KMS-11 (cell line): Measurements from ENCODE around the gene ARHGAP24.

Experiments used
- H2AFZ ChIP-seq: fragments of 200-600 bp; sonication (generic); 2 replicates; pipeline ENCODE4 v1.6.1; 2016; ENCODE audit warnings: antibody characterized with exemption, mixed run types, low read depth
- H3K27ac ChIP-seq: fragments of 200-600 bp; sonication (generic); 2 replicates; pipeline ENCODE4 v1.6.1; 2016; ENCODE audit warnings: mild to moderate bottlenecking, mixed run types
- H3K27me3 ChIP-seq: fragments of 200-600 bp; sonication (generic); 2 replicates; pipeline ENCODE4 v1.6.1; 2017; ENCODE audit warnings: mild to moderate bottlenecking, low read depth, mixed run types, moderate library complexity; ENCODE audit not compliant: insufficient read depth
- H3K36me3 ChIP-seq: fragments of 200-600 bp; sonication (generic); 2 replicates; pipeline ENCODE4 v1.6.1; 2017; ENCODE audit warnings: mild to moderate bottlenecking, mixed run types; ENCODE audit not compliant: insufficient read depth
- H3K4me1 ChIP-seq: fragments of 200-600 bp; sonication (generic); 2 replicates; pipeline ENCODE4 v1.6.1; 2016; ENCODE audit warnings: mild to moderate bottlenecking, low read depth, mixed run types; ENCODE audit not compliant: poor library complexity, severe bottlenecking
- H3K4me2 ChIP-seq: fragments of 200-600 bp; sonication (generic); 2 replicates; pipeline ENCODE4 v1.7.0; 2016; ENCODE audit warnings: mild to moderate bottlenecking, mixed run types
- H3K4me3 ChIP-seq: fragments of 200-600 bp; sonication (generic); IDR thresholded peaks from 2 replicates; pipeline ENCODE4 v1.6.1; 2017; ENCODE audit warnings: low read depth, low read length, mixed read lengths; ENCODE audit not compliant: insufficient read depth
- H3K79me2 ChIP-seq: fragments of 200-600 bp; sonication (generic); 2 replicates; pipeline ENCODE4 v1.6.1; 2016; ENCODE audit warnings: low read depth, mixed run types; ENCODE audit not compliant: insufficient read depth
- H3K9ac ChIP-seq: fragments of 200-600 bp; sonication (generic); 2 replicates; pipeline ENCODE4 v1.6.1; 2016; ENCODE audit warnings: mild to moderate bottlenecking, mixed run types
- H4K20me1 ChIP-seq: fragments of 200-600 bp; sonication (generic); 2 replicates; pipeline ENCODE4 v1.6.1; 2016; ENCODE audit warnings: mild to moderate bottlenecking, mixed run types; ENCODE audit not compliant: insufficient read depth
- TF ChIP-seq, protein P1 (sequence below): fragments of 200-600 bp; sonication (generic); conservative IDR thresholded peaks from 2 replicates; pipeline ENCODE4 v1.6.1; 2017; ENCODE audit warnings: low read depth, mild to moderate bottlenecking, antibody characterized with exemption, low read length, moderate library complexity, mixed read lengths

ARHGAP24 gene

GRCh38 chr4:85446141-85446861 lies 28.6 kb upstream of the ARHGAP24 start:
- Histone ChIP-seq H3K27ac (no peak overlapping the region), H3K4me1 (no peaks in the 10 kb centered on the region), H4K20me1 (no peaks in the 10 kb centered on the region), H3K27me3 (no peaks in the 10 kb centered on the region), H2AFZ (no peak overlapping the region), H3K36me3 (no peaks in the 10 kb centered on the region), H3K4me3 (no peak overlapping the region), H3K79me2 (no peaks in the 10 kb centered on the region), H3K9ac (no peak overlapping the region), H3K4me2 (no peak overlapping the region)
- TF ChIP-seq, protein P1, sequence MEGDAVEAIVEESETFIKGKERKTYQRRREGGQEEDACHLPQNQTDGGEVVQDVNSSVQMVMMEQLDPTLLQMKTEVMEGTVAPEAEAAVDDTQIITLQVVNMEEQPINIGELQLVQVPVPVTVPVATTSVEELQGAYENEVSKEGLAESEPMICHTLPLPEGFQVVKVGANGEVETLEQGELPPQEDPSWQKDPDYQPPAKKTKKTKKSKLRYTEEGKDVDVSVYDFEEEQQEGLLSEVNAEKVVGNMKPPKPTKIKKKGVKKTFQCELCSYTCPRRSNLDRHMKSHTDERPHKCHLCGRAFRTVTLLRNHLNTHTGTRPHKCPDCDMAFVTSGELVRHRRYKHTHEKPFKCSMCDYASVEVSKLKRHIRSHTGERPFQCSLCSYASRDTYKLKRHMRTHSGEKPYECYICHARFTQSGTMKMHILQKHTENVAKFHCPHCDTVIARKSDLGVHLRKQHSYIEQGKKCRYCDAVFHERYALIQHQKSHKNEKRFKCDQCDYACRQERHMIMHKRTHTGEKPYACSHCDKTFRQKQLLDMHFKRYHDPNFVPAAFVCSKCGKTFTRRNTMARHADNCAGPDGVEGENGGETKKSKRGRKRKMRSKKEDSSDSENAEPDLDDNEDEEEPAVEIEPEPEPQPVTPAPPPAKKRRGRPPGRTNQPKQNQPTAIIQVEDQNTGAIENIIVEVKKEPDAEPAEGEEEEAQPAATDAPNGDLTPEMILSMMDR: no peak

DNA sequence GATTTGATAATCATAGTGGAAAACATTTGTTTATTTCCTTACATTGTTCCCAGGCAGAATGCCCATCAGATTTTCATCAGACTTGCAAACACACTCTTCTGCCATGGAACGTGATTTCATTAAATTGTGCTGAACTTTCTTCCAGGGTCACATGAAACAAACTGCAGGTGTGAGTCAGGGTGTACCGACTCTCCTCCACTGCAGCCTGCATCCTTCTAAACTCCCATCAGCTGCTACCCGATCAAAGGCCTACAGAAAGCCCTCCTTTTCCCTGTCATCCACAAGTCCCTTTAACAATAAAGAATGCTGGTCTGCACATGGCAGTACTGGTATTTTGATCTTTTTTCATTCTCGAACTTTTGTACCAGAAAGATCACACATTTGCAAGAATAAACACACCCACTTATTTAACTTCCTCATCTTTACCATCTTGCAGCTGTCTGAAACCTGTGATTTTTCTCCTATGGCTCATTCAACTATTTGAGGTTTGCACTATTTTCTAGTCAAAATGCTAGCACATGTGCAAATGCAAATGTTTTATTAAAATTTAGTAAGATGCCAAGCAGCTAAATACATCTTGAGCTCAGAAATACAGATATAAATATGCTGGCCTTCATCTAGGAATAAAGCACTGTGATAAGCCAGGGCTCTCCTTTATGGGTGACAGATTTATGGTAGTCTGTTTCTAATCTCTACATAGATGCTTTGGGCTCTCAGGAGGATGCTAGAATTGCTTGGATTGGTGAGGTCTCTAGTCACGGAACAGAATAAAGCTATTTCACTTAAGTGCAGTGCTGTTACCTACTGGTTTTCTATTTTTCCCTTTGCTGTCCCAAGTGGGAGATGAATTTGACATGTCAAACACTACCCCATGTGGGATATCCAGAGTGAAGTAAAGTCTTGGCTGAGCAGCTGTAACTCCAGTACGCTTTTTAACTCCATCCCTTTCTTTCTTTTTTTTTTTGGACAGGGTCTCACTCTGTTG lies 25.8 kb upstream of the ARHGAP24 start:
- H3K4me2 ChIP-seq: no peak overlapping the region
- no peak overlapping the region for H3K27ac ChIP-seq
- no peak overlapping the region for H2AFZ ChIP-seq
- H3K36me3 ChIP-seq: no peaks in the 10 kb centered on the region
- no peaks in the 10 kb centered on the region for H4K20me1 ChIP-seq
- no peaks in the 10 kb centered on the region for H3K27me3 ChIP-seq
- no peak overlapping the region for H3K4me3 ChIP-seq
- H3K4me1 ChIP-seq: no peaks in the 10 kb centered on the region
- no peaks in the 10 kb centered on the region for H3K79me2 ChIP-seq
- no peak overlapping the region for H3K9ac ChIP-seq
- TF ChIP-seq, protein P1: no peak

DNA sequence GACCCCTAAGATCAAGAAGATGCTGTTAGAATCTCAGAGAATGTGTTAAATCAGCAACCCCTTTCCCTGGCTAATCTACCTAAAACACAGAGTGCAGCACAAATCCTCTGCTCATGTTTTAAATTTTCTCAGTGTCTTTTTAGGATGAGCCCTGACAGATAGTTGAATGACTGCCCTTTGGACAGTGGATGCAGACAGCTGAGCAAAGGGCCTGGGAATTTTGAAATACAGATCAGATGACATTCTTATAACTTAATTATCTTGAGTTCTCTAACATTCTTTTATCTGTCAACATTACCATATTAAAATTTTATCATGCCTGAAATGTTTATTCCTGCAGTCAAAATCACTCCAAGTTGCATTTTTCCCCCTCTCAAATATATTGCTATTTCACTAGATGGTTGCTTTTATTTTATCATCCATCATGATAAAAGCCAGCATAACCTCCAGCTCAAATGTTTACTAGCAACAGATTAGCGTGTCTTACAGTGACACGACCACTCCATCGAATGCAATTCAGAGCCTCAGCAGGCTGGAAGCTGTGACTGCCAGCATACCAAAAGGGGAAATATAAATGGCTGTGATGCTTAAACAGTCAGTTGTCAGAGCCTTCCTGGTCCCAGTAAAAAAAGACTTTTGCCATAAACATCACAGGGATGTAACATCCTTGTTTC lies 22.8 kb upstream of the ARHGAP24 start:
- TF ChIP-seq, protein P1: no peak
- H4K20me1 ChIP-seq: no peaks in the 10 kb centered on the region
- H3K4me2 ChIP-seq: no peak overlapping the region
- H3K27me3 ChIP-seq: no peaks in the 10 kb centered on the region
- no peak overlapping the region for H3K4me3 ChIP-seq
- H3K4me1 ChIP-seq: no peaks in the 10 kb centered on the region
- no peak overlapping the region for H2AFZ ChIP-seq
- no peaks in the 10 kb centered on the region for H3K36me3 ChIP-seq
- H3K79me2 ChIP-seq: no peaks in the 10 kb centered on the region
- H3K27ac ChIP-seq: no peak overlapping the region
- no peak overlapping the region for H3K9ac ChIP-seq

DNA sequence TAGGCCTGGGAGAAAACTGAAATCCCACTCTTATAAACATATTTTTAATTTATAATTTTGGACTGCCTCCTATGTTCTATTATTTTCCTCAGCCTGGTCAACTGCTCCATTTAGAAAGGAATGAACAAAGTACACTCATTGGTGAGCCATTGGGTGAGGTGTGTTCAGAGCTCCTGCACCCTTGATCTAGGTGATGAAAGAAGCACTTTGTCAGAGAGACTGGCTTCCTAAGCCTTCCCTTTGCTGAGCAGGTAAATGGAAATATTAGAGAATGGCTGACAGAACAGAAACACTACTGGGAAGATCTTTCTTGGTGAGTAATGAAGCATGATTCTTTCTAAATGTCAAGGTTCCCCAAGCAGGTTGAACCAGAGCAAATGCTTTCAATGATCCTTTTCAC lies 19.0 kb upstream of the ARHGAP24 start:
- Histone ChIP-seq H3K4me1 (no peaks in the 10 kb centered on the region), H3K4me2 (no peak overlapping the region), H3K27me3 (no peaks in the 10 kb centered on the region), H3K27ac (no peak overlapping the region), H3K36me3 (no peaks in the 10 kb centered on the region), H3K9ac (no peak overlapping the region), H3K4me3 (no peak overlapping the region), H2AFZ (no peak overlapping the region), H4K20me1 (no peaks in the 10 kb centered on the region), H3K79me2 (no peaks in the 10 kb centered on the region)
- TF ChIP-seq, protein P1: no peak
